Duodenal mucosa (tissue), 2 donors: Measurements from ENCODE around the gene BAHCC1.

Source experiments
- H3K27ac ChIP-seq: one replicate; pipeline ENCODE4 v1.7.0; 2013; ENCODE audit warnings: low read depth, low read length
- H3K27me3 ChIP-seq, 2 donors: one replicate each; pipeline ENCODE4 v1.7.0; 2013; ENCODE audit warnings: low read length in 2 of 2, control low read depth in 1 of 2; ENCODE audit not compliant: insufficient read depth in 2 of 2, control insufficient read depth in 1 of 2
- H3K36me3 ChIP-seq, 2 donors: one replicate each; pipeline ENCODE4 v1.7.0; 2013; ENCODE audit warnings: low read length in 2 of 2, control low read depth in 1 of 2; ENCODE audit not compliant: insufficient read depth in 2 of 2, control insufficient read depth in 1 of 2
- H3K4me1 ChIP-seq, 2 donors: one replicate each; pipeline ENCODE4 v1.7.0; 2013; ENCODE audit warnings: low read length in 2 of 2, control low read depth in 1 of 2; ENCODE audit not compliant: insufficient read depth in 2 of 2, control insufficient read depth in 1 of 2
- H3K4me3 ChIP-seq, 2 donors: one replicate each; pipeline ENCODE4 v1.7.0; 2013; ENCODE audit warnings: low read length in 2 of 2, low read depth in 1 of 2
- H3K9ac ChIP-seq, 2 donors: one replicate each; pipeline ENCODE4 v1.7.0; 2013; ENCODE audit warnings: low read length in 2 of 2, low read depth in 1 of 2
- H3K9me3 ChIP-seq, 2 donors: one replicate each; pipeline ENCODE4 v1.7.0; 2013; ENCODE audit warnings: low read length in 2 of 2, control low read depth in 1 of 2; ENCODE audit not compliant: control insufficient read depth in 1 of 2

Gene BAHCC1

DNA sequence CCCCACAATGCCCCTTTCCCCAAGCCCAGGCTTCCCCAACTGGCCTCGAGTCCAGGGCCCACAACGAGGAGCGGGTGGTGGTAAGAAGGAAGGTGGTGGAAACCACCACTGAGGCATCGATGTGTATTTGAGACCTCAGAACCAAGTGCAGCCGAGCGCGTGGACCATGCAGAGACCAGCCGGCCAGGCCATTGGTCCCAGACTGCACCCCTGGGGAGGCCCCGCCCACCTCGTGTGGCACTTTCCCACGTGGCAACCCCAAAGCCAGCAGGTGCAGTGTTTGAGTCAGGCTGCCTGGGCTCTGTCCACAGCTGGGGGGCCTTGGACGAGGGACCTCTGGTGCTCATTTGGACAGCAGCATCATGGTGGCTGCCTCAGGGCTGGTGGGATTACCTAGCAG, 28.1 kb upstream of the BAHCC1 start:
- no peaks in the 10 kb centered on the region for H3K9me3 ChIP-seq
- H3K27me3 ChIP-seq = peaks cover 0 to 10% of the 10 kb centered on the region in 2 donors
- H3K4me3 ChIP-seq = no peak overlapping the region
- no peaks in the 10 kb centered on the region for H3K36me3 ChIP-seq
- no peak overlapping the region for H3K27ac ChIP-seq
- no peak overlapping the region for H3K9ac ChIP-seq
- H3K4me1 ChIP-seq = peaks cover 22 to 29% of the 10 kb centered on the region in 2 donors

DNA sequence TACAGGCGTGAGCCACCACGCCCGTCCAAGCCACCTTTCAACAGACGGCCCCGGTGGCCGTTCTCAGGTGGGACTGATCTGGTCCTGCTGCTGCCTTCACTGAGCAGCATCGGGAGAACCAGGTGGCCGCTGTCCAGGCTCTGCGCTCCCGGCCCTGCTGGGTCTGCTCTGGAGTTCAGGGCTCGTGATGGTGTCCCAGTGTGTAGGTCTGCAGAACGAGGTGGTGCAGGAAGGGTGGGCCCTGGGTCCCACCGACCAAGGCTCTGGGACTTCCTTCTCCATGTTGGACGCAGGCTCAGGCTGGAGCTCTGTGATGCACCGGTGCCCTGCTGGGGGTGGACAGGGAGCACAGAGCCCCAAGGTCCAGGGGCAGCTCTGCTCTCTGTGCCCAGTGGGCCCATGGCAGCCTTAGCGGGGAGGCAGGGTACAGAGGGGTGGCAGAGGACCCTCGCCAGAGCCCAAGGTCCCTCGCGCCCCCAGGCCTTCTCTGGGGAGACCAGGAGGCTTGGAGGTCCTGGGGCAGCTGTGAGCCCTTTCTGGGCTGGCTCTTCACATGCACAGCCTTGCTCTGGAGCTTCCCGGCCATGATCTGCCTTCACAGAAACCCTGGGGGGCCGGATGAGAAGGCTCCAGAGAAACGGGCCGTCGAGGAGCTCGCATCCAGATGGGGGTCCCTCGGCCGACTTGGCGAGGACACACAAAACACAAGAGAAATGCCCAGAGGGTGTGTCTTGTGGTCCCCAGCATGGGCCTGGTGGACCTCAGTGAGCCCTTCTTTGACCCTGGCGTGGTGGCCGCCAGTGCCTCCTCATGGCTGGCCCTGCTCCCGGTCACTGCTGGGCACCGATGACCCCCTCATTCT, 26.9 kb upstream of the BAHCC1 start:
- Histone ChIP-seq H3K9me3 (no peaks in the 10 kb centered on the region), H3K4me1 (peaks cover 22 to 36% of the 10 kb centered on the region in 2 donors), H3K27me3 (peaks cover 0 to 10% of the 10 kb centered on the region in 2 donors), H3K4me3 (no peak overlapping the region), H3K27ac (no peak overlapping the region), H3K36me3 (no peaks in the 10 kb centered on the region), H3K9ac (no peak overlapping the region)

DNA sequence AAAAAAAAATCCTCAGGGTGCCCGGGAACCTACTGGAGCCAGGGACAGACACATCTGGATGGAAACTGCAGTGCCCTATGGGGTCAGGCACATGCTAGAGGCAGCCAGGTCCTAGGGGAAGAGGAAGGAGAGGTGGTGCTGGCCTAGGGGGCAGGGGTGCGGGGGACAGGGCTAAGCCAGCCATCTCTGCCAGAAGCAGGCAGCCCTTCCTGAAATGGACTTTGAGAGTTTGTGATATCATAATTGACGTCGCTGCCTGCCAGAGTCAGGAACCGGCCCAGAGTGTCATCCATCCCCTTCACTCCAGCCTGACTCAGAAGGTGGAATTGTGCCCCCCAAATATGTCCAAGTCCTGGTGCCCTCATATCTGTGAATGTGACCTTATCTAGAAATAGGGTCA, 25.0 kb upstream of the BAHCC1 start:
- Histone ChIP-seq H3K27me3 (no peaks in the 10 kb centered on the region), H3K36me3 (no peaks in the 10 kb centered on the region), H3K9me3 (no peaks in the 10 kb centered on the region), H3K27ac (no peak overlapping the region), H3K9ac (no peak overlapping the region), H3K4me1 (peaks cover 12 to 24% of the 10 kb centered on the region in 2 donors), H3K4me3 (no peak overlapping the region)

DNA sequence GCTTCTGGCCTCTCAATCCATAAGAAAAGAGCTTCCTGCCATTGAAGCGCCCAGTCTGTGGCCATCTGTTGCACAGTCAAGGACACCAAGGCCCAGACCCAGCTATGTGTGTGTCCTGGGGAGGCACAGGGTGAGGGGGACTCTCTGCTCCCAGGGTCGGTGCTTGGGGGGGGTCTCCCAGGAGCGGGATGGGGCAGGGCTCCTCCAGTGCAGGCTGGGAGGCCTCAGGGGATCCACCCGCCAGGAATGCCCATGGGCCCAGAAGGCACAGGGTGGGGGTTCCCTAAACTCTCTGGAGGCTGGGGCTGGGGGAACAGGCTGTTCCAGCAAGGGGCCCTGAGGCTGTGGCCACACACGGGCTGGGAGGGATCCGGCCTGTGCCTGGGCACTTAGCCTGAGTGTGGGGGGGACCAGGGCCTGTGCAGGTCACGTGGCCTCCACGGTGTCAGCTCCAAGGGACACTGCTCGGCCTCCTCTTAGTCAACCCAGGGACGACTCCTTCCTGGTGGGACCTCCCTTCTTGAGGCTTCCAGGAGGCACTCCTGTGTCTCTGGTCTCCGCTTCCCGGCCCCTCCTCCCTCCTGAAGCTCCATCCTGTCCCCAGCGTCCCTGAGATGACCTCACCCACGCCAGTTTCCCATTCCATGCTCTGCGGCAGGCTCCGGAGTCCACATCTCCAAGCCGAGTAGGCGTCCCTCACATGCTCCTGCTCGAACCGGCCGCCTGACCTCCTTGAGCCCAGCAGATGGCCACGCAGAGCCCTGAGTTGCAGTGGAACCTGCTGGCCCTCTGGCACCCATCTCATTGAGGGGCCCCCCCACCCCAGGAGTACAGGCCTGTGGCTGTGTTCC, 23.1 kb upstream of the BAHCC1 start:
- Histone ChIP-seq H3K9ac (no peak overlapping the region), H3K4me1 (peaks cover 0 to 11% of the 10 kb centered on the region in 2 donors), H3K27ac (no peak overlapping the region), H3K4me3 (no peak overlapping the region), H3K36me3 (no peaks in the 10 kb centered on the region), H3K9me3 (no peaks in the 10 kb centered on the region), H3K27me3 (no peaks in the 10 kb centered on the region)

DNA sequence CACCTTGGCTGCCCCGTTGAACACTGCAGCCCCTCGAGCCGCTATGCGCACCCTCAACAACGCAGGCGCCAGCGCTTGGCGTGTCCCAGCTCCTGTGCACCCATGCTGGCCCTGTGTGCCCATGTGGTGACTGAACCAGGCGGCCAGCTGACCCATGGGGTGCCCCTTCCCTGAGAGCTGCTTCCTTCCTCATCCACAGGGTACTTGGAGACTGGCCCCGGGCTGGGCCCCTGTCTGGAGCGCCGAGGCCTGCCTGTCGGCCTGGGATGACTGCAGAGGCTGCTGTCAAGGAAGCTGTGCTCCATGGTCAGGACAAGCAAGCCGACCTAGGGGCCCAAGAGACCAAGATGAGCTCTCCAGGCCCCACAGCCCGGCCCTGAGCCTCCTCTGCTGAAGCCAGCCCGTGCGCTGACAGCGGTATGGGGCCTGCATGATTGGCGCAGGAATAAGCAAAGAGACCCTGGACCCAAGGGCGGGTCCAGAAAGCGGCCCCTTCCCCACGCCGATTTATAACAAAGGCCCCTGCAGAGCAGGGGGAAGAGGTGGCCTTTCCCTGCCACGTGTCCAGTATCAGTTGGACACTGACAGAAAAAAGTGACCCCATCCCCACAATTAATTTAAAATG, 21.6 kb upstream of the BAHCC1 start:
- no peaks in the 10 kb centered on the region for H3K36me3 ChIP-seq
- no peak overlapping the region for H3K9ac ChIP-seq
- no peak overlapping the region for H3K4me3 ChIP-seq
- H3K9me3 ChIP-seq = no peaks in the 10 kb centered on the region
- H3K27ac ChIP-seq = no peak overlapping the region
- H3K4me1 ChIP-seq = peaks cover 0 to 11% of the 10 kb centered on the region in 2 donors
- no peaks in the 10 kb centered on the region for H3K27me3 ChIP-seq

DNA sequence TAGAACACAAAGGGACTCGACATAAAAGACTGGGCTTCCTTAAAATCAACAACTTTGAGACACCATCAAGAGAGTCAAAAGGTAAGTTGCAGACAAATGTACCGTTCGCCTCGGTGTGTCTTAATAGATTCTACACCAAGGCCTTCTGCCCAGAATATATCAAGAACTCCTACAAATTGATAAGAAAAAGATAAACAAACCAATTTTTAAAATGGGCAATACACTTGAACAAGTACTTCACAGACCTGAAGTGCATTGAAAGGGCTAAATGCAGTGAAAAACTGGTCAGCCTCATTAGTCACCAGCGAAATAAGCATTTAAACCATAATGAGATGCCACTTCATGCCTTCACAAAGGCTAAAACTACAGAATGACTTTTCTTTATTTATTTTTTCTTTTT, 20.4 kb upstream of the BAHCC1 start:
- no peak overlapping the region for H3K4me3 ChIP-seq
- H3K9ac ChIP-seq = no peak overlapping the region
- no peaks in the 10 kb centered on the region for H3K36me3 ChIP-seq
- H3K4me1 ChIP-seq = peaks cover 0 to 14% of the 10 kb centered on the region in 2 donors
- H3K27me3 ChIP-seq = no peaks in the 10 kb centered on the region
- H3K9me3 ChIP-seq = no peaks in the 10 kb centered on the region
- H3K27ac ChIP-seq = no peak overlapping the region

DNA sequence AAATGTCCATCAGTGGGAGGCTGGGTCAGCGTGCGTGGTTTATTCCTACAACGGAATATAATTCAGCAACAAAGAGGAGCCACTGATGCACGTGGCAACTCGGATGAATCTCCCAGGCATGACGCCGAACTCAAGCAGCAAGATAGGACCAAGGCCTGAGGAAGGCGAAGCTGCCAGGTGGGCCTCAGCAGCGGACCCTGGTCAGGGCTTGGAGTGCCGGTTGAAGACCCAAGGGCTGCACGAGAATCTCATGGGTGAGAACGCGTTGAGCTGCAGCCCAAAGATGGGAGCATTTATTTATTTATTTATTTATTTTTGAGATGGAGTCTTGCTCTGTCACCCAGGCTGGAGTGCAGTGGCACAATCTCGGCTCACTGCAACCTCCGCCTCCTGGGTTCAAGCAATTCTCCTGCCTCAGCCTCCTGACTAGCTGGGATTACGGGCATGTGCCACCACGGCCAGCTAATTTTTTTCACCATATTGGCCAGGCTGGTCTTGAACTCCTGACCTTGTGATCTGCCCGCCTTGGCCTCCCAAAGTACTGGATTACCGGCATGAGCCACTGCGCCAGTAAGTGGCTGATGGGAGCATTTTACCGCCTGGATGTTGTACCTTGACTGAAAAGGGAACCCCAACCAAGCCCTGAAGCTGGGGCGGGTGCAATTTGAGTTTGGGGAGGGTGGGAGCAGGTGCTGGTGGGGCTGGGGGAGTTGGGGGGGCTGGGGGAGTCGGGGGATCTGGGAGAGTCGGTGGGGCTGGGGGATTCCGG, 18.1 kb upstream of the BAHCC1 start:
- Histone ChIP-seq H3K4me1 (peaks cover 0 to 13% of the 10 kb centered on the region in 2 donors), H3K27ac (no peak overlapping the region), H3K4me3 (no peak overlapping the region), H3K36me3 (no peaks in the 10 kb centered on the region), H3K9ac (no peak overlapping the region), H3K27me3 (no peaks in the 10 kb centered on the region), H3K9me3 (no peaks in the 10 kb centered on the region)

DNA sequence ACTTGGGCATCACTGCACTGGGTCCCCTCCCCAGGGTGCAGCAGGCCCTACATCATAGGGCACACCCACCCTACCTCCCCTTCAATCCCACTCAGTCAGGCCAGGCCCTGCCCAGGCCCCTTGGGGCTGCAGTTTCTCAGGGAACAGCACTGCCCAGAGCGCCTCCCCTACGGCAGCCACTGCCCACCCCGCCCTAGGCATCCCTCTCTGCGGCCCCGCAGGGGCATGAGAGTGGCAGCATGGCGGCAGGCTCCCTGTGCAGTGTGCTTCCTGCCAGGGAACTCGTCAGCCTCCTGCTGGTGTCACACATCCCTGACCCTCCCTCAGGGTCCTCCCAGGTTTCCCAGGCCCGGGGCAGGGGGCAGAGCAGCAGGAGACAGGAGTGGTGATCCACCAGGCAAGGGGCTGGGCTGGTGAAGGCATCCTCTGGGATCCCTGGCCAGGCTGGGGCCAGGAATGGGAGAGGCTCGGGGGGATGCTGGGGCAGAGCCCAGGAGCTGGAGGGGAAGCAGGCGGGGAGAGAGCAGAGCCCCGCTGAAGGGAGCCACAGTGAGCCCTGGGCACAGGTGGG, 16.2 kb upstream of the BAHCC1 start:
- Histone ChIP-seq H3K27ac (no peak overlapping the region), H3K9ac (no peak overlapping the region), H3K4me1 (peaks cover 0 to 5% of the 10 kb centered on the region in 2 donors), H3K36me3 (no peaks in the 10 kb centered on the region), H3K27me3 (no peaks in the 10 kb centered on the region), H3K4me3 (no peak overlapping the region), H3K9me3 (no peaks in the 10 kb centered on the region)

DNA sequence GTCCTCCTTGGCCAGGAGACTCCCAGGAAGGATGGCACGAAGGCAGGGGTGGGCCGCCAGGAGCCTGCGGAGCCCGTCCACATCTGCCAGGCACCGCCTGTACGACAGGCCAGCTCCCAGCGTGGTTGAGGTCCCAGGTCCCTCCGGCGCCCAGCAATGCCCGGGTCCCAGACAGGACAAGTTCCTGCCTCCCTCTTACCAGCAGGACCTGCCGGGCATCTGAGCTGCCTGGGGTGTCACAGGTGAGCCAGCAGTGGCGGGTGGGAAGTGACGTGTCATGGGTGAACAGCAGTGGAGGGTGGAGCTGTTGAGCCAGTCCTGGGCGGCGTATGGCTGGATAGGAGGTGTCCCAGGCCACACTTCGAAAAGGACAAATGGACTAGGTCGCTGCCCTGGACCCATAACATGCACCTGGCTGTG, 15.7 kb upstream of the BAHCC1 start:
- no peak overlapping the region for H3K9ac ChIP-seq
- H3K9me3 ChIP-seq = no peaks in the 10 kb centered on the region
- peaks cover 0 to 5% of the 10 kb centered on the region in 2 donors for H3K4me1 ChIP-seq
- H3K36me3 ChIP-seq = no peaks in the 10 kb centered on the region
- no peaks in the 10 kb centered on the region for H3K27me3 ChIP-seq
- no peak overlapping the region for H3K4me3 ChIP-seq
- no peak overlapping the region for H3K27ac ChIP-seq
